Endodermal cell (in vitro differentiated cells): ENCODE measurements around the gene VIPR2. TPM values are rescaled to one million over a fixed set of nuclear protein-coding genes. Genes with fewer than 3 reads are reported as not detected.

Experiments
- DNase-seq: peaks from one replicate; pipeline ENCODE4 v3.0.0-alpha.2; 2017
- H3K27ac ChIP-seq: 2 replicates; pipeline ENCODE4 v1.5.1; 2013; ENCODE audit warnings: mild to moderate bottlenecking, low read depth, low read length, moderate library complexity
- H3K27me3 ChIP-seq: 2 replicates; pipeline ENCODE4 v1.6.1; 2013; ENCODE audit warnings: mild to moderate bottlenecking, low read length, moderate library complexity; ENCODE audit not compliant: insufficient read depth, control insufficient read depth, poor library complexity, severe bottlenecking
- H3K36me3 ChIP-seq: 2 replicates; pipeline ENCODE4 v1.7.0; 2013; ENCODE audit warnings: mild to moderate bottlenecking, low read length, moderate library complexity; ENCODE audit not compliant: control insufficient read depth, insufficient read depth
- H3K4me1 ChIP-seq: one replicate; pipeline ENCODE4 v1.7.0; 2013; ENCODE audit warnings: low read length; ENCODE audit not compliant: control insufficient read depth, insufficient read depth
- H3K4me3 ChIP-seq: 2 replicates; pipeline ENCODE4 v1.5.1; 2013; ENCODE audit warnings: mild to moderate bottlenecking, low read length, moderate library complexity
- H3K9ac ChIP-seq: 2 replicates; pipeline ENCODE4 v1.6.1; 2013; ENCODE audit warnings: mild to moderate bottlenecking, low read length, moderate library complexity; ENCODE audit not compliant: poor library complexity, severe bottlenecking; ENCODE audit errors: extremely low read depth
- H3K9me3 ChIP-seq: 2 replicates; pipeline ENCODE4 v1.6.1; 2013; ENCODE audit warnings: mild to moderate bottlenecking, low read length, moderate library complexity; ENCODE audit not compliant: control insufficient read depth
- H3K27ac Mint-ChIP-seq: 2 replicates; pipeline ENCODE4 v1.8.0; 2020; ENCODE audit warnings: mixed read lengths
- H3K27me3 Mint-ChIP-seq: 2 replicates; pipeline ENCODE4 v1.8.0; 2021; ENCODE audit warnings: mild to moderate bottlenecking, mixed read lengths; ENCODE audit not compliant: insufficient read depth
- H3K36me3 Mint-ChIP-seq: 2 replicates; pipeline ENCODE4 v1.8.0; 2020; ENCODE audit warnings: low read depth, mixed read lengths
- H3K4me1 Mint-ChIP-seq: 2 replicates; pipeline ENCODE4 v1.8.0; 2020; ENCODE audit warnings: mixed read lengths
- H3K4me3 Mint-ChIP-seq: 2 replicates; pipeline ENCODE4 v1.8.0; 2020; ENCODE audit warnings: mild to moderate bottlenecking, moderate library complexity, mixed read lengths
- H3K9me3 Mint-ChIP-seq: 2 replicates; pipeline ENCODE4 v1.8.0; 2020; ENCODE audit warnings: mild to moderate bottlenecking, mixed read lengths
- CTCF ChIP-seq: fragments of 200-600 bp; sonication (generic); conservative IDR thresholded peaks from 2 replicates; pipeline ENCODE4 v1.5.0; 2021; ENCODE audit warnings: antibody characterized with exemption, mild to moderate bottlenecking
- WGBS, 2 experiments: methylation state at CpG; one replicate each; pipeline versions ENCODE4 v1.1.5 to v1.1.7; 2013; ENCODE audit warnings: missing lambda C conversion rate in 2 of 2, mixed read lengths in 1 of 2; ENCODE audit not compliant: insufficient coverage in 1 of 2, insufficient read length in 1 of 2; 5-methylcytosine and 5-hydroxymethylcytosine counted together
- total RNA-seq, 2 donors: library from RNA; stranded (reverse); fragmentation: NEBNext Ultra II Directional in 1 of 2; extraction: Animal tissue kit (Norgen Biotek cat#: 25700) in 1 of 2; gene quantifications; 2 replicates in 1 of 2; 3 replicates in 1 of 2; pipeline ENCODE4 v1.2.1, GENCODE V29; 2021

VIPR2 gene
- total RNA-seq, 2 donors from 2014 or later = 0.64 to 1.8 TPM

GRCh38 chr7:159031135-159031701 lies 113.4 kb downstream of the VIPR2 start:
- Histone ChIP-seq H3K4me1 (no peaks in the 10 kb centered on the region), H3K27ac (no peak overlapping the region), H3K36me3 (no peaks in the 10 kb centered on the region), H3K9me3 (no peaks in the 10 kb centered on the region), H3K27me3 (no peaks in the 10 kb centered on the region), H3K4me3 (peak overlapping the region; percentile 53), H3K9ac (no peak overlapping the region)
- Mint-ChIP-seq H3K27me3 (peaks cover 9% of the 10 kb centered on the region), H3K27ac (no peak overlapping the region), H3K9me3 (no peaks in the 10 kb centered on the region), H3K36me3 (no peaks in the 10 kb centered on the region), H3K4me3 (peak overlapping the region; percentile 66), H3K4me1 (peaks cover 3% of the 10 kb centered on the region)
- TF ChIP-seq CTCF = no peak
- DNase-seq = peak; percentile 79
- 72 to 74% methylated on average over 16 to 31 of the region's 31 CpGs for whole genome bisulfite sequencing, 2 experiments

GRCh38 chr7:159030490-159031134 lies 114.1 kb downstream of the VIPR2 start:
- WGBS, 2 experiments = 42 to 44% methylated on average over 22 to 59 of the region's 59 CpGs
- TF ChIP-seq CTCF = peak; percentile 74

GRCh38 chr7:159028508-159029401 lies 115.9 kb downstream of the VIPR2 start:
- Histone ChIP-seq H3K4me1 (no peaks in the 10 kb centered on the region), H3K4me3 (no peak overlapping the region), H3K27ac (no peak overlapping the region), H3K9me3 (no peaks in the 10 kb centered on the region), H3K36me3 (no peaks in the 10 kb centered on the region), H3K9ac (no peak overlapping the region), H3K27me3 (no peaks in the 10 kb centered on the region)
- Mint-ChIP-seq H3K4me3 (no peak overlapping the region), H3K27me3 (peaks cover 9% of the 10 kb centered on the region), H3K27ac (no peak overlapping the region), H3K36me3 (no peaks in the 10 kb centered on the region), H3K4me1 (peaks cover 3% of the 10 kb centered on the region), H3K9me3 (no peaks in the 10 kb centered on the region)
- no peak for TF ChIP-seq CTCF
- peak; percentile 45 for DNase-seq
- 84 to 87% methylated on average over 17 to 26 of the region's 26 CpGs for WGBS, 2 experiments

More at GRCh38 chr7:159030490-159031134, 114.1 kb downstream of the VIPR2 start:
- no peaks in the 10 kb centered on the region for H3K9me3 ChIP-seq
- peak overlapping the region; percentile 53 for H3K4me3 ChIP-seq
- no peaks in the 10 kb centered on the region for H3K9me3 Mint-ChIP-seq
- peak; percentile 93 for DNase-seq
- peaks cover 9% of the 10 kb centered on the region for H3K27me3 Mint-ChIP-seq
- H3K27me3 ChIP-seq = no peaks in the 10 kb centered on the region
- no peak overlapping the region for H3K27ac Mint-ChIP-seq
- H3K4me1 Mint-ChIP-seq = peaks cover 3% of the 10 kb centered on the region
- H3K9ac ChIP-seq = no peak overlapping the region
- H3K36me3 Mint-ChIP-seq = no peaks in the 10 kb centered on the region
- H3K36me3 ChIP-seq = no peaks in the 10 kb centered on the region
- no peak overlapping the region for H3K27ac ChIP-seq
- H3K4me1 ChIP-seq = no peaks in the 10 kb centered on the region
- peak overlapping the region; percentile 66 for H3K4me3 Mint-ChIP-seq
